T-helper 9 cell (primary cell): Measurements from ENCODE around the gene PALS2.

Source experiments
- DNase-seq: peaks from one replicate; pipeline ENCODE4 v3.0.0-alpha.2; 2020

PALS2 gene

GRCh38 chr7:24595671-24596418 lies 22.6 kb downstream of the PALS2 start:
- DNase-seq: no peak

- no peak for DNase-seq
Observed at GRCh38 chr7:24597014-24597413, 23.8 kb downstream of the PALS2 start.

- no peak for DNase-seq
Observed at GRCh38 chr7:24601600-24601999, 28.3 kb downstream of the PALS2 start.

- no peak for DNase-seq
Observed at GRCh38 chr7:24602860-24603456, 29.7 kb downstream of the PALS2 start.

GRCh38 chr7:24604630-24605029 lies 31.4 kb downstream of the PALS2 start:
- DNase-seq: no peak

- DNase-seq: no peak
Observed at GRCh38 chr7:24608504-24608903, 35.3 kb downstream of the PALS2 start.

- no peak for DNase-seq
Observed at GRCh38 chr7:24609059-24609458, 35.8 kb downstream of the PALS2 start.

GRCh38 chr7:24609570-24609969 lies 36.3 kb downstream of the PALS2 start:
- no peak for DNase-seq

GRCh38 chr7:24611130-24611529 lies 37.9 kb downstream of the PALS2 start:
- no peak for DNase-seq

GRCh38 chr7:24617957-24618616 lies 44.8 kb downstream of the PALS2 start:
- DNase-seq: no peak

- no peak for DNase-seq
Observed at GRCh38 chr7:24619978-24620377, 46.7 kb downstream of the PALS2 start.

GRCh38 chr7:24622646-24623182 lies 49.5 kb downstream of the PALS2 start:
- DNase-seq: no peak
